Stimulated activated CD4-positive, alpha-beta T cell treated with anti-CD3 and anti-CD28 coated beads, Interleukin-2, amount 100 ng/mL, for 48 hours (primary cell): ENCODE measurements around the gene ACOX1.
A peak's percentile ranks its signal among the peaks of the same experiment; 100 is the strongest.
"Not testable (repeated sequence)": the region's sequence is repeated elsewhere in the genome, so short reads cannot be mapped to it uniquely, and the experiment has no call there.

Source experiments
- DNase-seq, 2 donors: peaks; one replicate each; pipeline ENCODE4 v3.0.0-alpha.2; 2020

The ACOX1 gene

DNA sequence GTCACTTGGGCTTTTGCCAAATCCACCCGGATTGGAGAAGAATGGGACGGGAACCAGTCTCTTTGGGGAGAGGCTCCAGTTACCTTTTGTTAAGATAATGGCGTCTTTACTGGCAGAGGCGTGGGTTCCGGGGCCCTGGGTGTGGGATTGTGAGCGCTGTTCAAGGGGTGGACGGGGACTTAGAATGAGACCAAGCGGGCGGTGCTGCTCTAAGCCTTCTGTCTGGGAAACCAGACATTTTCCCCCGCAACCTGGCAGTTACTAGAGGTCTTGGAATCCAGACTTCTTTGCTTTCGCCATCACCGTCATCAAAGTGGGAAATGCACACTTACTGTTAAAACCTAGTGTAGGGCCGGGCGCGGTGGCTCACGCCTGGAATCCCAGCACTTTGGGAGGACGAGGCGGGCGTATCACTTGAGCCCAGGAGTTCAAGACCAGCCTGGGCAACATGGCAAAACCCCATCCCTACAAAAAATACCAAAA, 780 bp upstream of the ACOX1 start:
- DNase-seq, result no peak

DNA sequence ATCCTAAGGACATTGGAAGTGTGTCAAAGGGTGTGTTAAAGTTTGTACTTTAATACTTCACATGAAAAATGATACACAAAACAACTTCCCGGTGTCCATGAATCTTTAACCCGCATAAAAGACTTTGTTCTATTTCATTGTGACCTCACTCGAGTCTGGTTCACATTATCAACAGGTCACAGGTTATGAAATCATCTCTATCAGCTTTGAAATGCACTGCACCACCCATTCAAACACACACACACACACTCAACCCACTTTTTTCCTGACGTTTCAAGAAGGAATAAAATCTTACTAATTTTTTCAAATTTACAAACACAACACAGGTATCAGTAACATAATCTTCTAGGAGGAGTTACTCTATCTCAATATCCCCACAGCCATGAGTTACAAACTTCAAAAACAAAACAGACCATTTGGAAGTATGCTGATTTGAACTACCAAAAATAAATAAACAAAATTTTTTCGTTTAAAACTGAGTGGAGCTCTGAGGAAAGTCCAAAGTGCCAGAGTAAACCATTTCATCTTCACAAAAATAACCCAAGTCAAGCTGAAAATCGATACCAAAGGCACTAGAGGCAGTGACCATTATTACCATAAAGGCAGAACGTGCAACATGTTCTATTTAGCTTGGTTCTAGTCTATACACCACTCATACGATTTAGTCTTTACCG, 2.7 kb downstream of the ACOX1 start:
- DNase-seq, result no peak

DNA sequence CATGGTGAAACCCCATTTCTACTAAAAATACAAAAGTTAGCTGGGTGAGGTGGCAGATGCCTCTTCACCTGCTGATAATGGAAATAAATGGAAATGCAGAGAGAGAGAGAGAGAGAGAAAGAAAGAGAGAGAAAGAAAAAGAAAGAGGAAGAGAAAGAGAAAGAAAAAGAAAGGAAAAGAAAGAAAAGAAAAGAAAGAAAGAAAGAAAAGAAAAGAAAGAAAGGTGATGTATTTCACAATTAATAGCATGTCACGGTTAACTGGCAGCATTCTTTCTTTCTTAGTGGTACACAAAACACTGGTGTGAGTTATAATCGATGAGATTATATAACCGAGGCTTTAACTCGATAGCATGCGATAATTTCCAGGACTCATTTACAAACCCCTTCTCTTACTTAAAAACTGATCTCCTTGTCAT, 3.2 kb downstream of the ACOX1 start:
- DNase-seq, result no peak

DNA sequence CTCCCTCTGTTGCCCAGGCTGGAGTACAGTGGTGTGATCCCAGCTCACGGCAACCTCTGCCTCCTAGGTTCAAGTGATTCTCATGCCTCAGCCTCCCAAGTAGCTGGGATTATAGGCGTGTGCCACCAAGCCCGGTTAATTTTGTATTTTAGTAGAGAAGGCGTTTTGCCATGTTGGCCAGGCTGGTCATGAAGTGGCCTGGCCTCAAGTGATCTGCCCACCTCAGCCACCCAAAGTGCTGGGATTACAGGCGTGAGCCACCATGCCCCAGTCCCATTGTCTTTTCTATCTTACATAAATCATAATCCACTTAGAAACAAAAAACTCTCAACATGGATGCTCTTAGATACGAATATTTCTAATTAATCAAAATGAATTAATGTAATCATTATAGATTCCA, 3.8 kb downstream of the ACOX1 start:
- not testable (repeated sequence) for DNase-seq

DNA sequence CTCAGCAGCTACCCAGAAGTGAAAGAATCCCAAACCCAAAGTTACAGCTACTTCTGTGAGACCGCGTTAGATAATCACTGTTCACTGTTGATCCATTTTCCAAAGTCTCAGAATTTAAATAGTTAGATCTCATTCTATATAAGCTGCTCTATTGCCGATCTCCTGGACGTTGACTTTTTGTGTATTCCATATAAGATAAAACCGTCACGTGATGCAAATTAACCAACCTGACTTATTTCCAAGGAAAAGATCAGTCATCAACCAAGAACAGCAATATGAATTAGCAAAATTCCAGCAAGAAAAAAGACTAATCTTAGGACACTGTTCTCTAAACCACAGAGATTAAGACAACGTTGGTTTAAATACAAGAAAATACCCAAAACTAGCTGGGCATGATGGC, 8.3 kb downstream of the ACOX1 start:
- no peak for DNase-seq

DNA sequence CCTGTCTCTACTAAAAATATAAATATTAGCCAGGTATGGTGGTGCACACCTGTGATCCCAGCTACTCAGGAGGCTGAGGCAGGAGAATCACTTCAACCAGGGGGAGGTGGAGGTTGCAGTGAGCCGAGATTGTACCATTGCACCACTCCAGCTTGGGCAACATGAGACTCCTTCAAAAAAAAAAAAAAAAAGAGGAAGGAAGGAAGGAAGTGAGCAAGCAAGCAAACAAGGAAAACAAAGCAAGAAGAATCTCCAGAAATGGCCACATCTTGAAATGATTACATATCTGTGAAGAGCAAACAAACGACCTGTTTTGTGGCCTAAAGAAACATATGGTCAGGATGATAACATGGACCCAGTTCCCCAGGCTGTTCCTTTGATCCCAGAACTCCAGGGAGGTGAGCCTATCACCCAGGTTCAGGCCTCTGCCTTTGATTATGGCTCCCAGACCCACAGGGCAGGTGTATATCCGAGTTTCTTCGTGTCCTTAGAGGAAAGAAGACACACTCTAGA, 8.9 kb downstream of the ACOX1 start:
- no peak for DNase-seq

DNA sequence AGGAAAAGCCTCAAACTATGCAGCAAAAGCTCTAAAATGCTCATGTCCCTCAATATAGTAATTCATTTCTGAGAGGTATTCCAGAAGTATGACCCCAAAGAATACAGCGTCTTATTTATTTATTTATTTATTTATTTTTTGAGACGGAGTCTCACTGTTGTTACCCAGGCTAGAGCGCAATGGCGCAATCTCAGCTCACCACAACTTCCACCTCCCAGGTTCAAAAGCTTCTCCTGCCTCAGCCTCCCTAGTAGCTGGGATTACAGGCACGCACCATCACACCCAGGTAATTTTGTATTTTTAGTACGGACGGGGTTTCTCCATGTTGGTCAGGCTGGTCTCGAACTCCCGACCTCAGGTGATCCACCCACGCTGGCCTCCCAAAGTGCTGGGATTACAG, 9.9 kb downstream of the ACOX1 start:
- not testable (repeated sequence) for DNase-seq

DNA sequence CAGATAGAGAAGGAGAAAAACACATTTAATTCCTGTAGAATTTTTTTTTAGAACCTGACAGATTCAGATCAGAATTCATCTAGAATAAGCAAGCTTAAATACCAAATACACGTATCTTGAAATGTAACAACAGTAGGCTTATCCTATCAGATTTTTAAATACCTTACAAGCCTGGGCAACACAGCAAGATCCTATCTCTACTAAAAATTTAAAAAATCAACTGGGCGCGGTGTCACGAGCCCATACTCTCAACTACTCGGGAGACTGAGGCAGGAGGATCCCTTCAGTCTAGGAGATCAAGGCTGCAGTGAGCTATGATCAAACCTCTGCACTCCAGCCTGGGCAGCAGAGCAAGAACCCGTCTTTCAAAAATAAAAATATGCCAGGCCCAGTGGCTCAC, 13.5 kb downstream of the ACOX1 start:
- DNase-seq, result no peak

DNA sequence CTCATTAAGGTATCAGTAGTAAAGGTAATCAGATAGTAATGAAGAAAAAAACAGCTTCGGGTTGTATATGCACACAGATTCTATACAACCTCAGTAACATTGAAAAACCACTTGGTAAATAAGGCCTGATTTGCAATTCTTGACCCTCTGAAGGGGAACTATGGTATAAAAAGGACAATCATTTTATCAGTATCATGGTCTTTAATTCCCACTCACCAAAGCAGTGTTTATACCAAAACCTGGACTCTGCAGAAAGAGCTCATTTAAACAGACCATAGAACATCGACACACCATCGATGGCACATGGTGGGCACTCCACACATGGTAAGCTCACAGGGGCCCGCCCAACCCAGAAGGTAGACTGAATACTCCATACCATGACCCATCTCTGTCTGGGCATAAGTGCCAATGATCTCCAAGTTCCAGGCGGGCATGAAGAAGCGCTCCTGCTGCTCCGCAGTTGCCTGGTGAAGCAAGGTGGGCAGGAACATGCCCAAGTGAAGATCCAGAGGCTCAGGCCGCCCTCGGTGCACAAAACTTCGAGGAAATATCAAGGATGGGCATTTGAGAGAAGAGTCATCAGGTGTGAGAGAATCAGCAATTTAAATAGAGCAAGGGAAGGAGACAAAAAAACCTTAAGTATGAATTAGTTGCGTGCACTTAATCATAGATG, 19.0 kb downstream of the ACOX1 start:
- DNase-seq, result no peak

DNA sequence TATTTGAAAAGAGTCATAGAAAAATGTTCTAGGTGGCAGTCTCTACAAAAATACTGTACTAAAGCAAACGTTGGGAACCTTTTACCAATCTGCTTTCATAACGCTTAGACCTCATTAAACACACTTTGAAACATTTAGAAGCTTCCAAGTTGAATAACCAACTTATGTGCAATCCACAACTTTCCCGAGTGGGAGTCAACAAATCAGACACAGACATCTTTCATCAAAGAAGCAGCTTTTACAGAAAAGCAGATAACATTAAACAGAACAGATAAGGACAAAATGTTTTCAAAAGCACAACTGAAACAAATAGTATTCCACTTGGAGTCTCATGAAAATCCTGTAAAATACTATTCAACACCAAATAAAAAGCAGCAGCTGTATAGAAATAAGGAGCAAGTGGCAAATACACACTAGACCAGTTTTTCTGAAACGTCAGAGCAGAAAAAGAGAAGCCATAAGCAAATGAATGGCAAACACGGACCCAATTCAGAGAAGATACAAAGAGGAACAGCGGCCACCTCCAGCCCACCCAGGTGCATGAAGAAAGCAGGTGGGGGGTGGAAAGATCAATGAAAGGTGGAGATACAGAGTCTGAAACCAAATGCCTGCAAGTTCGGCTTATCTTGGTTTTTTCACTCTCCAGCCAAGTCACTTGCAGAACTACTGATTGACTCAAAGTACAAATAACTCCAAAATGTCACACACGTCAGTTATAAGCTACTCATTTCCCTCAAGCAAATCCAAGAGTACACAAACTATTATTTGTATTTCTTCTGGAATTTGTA, 19.7 kb downstream of the ACOX1 start:
- DNase-seq, result no peak

DNA sequence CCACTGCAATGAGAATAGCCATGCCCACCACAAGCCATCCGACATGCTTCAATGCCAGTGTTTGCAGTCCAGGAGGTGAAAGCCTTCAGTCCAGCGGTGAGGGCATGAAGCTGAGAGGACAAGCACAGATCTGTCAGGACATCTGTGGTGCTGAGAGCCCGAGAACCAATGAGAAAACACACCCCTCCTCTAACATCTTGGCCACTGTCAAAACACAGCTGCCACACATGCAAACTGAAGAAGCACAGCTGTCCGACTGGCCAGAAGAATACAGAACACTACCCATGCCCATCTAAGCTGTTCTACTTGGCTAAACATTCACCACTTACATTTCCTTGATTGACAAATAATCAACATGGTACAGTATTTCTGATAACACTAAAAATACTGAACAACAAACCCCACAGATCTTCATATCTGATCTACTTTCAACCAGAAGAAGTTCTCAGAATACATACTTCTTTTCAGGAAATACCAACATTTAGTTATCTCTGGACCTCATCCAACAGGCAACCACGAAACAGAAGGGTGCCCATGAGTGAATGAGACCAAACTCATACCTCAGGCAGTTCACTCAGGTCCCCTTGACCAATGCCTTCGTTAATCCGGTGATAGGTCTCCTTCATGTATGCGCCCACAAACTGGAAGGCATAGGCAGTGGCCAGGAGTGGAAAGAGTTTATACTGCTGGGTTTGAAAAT, 28.0 kb downstream of the ACOX1 start:
- DNase-seq, result no peak

DNA sequence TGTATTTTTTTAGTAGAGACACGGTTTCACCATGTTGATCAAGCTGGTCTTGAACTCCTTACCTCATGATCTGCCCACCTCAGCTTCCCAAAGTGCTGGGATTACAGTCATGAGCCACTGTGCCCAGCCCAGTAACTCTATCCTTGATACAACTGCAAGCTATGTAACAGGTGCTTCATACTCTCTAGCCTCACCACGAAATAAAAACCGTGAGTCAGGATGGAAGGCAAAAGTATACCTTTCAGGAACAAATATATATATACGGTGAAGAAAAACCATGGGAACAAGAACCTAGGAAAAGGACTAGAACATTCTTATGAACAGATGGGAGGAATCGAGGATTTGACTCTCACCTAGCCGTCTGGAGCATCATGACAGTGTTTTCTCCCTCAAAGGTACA, 28.5 kb downstream of the ACOX1 start:
- DNase-seq, result no peak

DNA sequence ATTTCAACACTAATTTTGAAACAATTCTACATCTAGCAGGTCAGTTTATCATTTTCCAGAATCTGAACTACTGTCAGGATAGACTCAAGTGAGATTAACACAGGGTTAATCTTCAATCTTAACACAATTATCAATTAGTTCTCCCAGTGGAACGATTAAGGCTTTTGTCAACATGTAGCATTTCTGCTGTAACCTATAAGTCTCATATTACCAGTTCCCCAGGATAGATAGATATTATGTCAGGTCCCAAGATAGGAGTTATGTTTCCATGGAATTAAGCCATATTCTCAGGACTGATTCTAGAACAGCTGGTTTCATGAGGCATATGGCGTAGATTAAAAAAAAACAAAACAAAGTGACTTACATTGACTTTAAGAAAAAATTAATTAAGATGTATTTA, 33.8 kb downstream of the ACOX1 start:
- no peak for DNase-seq

DNA sequence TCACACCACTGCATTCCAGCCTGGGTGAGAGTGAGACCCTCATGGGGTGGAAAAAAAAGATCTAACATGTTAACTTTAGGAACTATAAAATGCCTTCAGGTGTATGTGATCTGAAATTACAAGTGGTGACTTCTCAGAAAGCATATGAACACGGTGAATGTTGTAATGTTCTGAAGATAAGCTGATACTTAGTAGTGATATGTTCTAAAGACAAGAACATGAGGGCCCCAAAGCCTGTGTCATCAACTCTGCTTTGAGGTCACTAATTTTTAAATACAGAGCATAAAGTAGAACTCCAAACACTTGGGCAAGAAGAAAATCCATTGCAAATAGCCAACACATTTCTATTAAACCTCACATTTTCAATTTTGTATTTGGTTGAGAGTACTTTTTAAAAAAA, 35.5 kb downstream of the ACOX1 start:
- no peak for DNase-seq

DNA sequence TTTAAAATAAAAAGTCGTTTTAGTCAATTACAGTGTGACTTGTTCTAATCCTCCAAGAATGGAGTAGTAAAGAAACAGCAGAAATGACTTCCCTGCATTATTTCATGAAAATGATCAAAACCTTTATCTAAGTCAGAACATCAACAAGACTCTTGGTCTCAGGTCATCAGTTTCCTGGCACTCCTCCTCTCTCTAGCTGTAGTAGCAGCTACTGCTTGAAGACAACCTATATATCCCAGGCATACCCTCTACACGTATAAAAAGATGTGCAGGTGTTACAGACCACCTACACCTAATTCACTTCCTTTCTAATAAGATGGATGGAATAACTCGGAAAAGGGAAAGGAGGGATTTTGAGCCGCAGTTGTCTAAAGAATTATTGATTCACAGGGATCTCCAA, 36.5 kb downstream of the ACOX1 start:
- DNase-seq, result no peak

DNA sequence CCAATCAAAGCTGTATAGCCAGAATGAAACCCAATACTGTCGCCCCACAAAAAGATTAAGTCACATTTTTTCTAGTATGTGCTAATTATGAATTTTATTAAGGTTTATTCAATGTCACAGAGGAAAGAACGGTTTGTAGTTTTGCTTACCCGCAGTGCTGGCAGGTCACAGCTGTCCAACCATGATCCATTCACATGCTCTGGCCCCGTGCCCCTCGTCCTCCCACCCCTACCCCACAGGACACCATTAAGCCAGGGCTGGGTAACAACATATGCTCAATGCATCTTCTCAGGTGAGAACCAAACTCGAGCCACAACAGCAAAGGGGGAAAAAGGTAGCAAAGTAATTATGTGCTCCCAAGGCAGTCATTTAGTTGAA, 37.5 kb downstream of the ACOX1 start:
- no peak for DNase-seq

DNA sequence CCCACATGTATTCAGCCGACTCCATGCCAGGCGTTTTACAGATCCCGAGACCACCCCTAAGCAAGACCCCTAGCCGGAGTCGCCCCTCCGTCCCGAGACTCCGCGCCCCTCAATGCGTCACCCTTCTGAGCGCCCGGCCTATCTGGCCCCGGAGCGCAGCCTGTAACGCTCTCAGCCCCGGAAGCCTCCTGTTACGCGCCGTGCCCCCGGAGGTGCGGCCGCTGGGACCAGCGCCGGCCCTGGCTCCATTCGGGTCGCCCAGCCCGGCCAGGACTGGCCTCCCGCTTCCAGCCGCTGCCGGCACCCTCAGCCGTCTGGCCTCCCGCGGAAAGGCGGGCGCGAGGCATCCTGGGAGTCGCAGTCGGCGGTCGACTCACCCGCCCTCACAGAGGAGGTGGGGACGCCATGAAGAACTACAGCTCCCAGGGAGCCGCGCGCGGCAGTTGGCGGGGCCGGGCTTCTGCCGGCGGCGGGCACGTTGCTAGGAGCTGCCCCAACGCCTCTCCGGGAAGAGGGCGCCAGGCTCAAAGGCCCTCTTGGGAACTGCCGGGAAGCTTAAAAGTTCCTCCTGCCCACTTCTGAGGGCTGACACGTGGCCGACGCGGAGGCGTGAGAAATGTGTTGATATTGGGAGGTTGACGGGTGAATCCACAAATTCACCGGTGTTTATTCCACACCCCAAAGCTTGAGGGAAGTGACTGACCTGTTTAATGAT, 38.1 kb downstream of the ACOX1 start, which contains the start of gene FBF1:
FBF1 (minus strand) TSS at position 316 of the 715 bp plus-strand sequence. CDS start 2,893 bp downstream, outside the sequence.
- DNase-seq, result peak; percentile 84 to 85

DNA sequence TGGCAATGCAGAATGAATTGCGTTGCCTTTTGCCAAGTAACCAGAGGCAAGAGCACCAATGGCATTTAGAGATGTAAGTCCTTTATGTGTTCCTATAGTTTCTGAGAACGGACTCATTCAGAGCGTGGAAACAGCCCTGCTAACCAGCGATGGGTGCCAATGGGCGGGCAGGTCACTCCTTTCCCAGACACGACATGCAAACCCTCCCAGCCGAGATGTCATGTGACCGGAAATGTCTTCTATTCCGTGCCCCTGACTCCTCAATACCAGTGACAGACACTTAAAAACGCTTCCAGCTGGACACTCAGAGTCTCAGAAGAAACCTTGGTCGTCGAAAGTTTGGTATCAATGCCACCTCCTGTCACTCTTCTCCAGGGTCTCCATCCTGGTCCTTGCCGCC, 41.3 kb downstream of the ACOX1 start:
- DNase-seq, result no peak

DNA sequence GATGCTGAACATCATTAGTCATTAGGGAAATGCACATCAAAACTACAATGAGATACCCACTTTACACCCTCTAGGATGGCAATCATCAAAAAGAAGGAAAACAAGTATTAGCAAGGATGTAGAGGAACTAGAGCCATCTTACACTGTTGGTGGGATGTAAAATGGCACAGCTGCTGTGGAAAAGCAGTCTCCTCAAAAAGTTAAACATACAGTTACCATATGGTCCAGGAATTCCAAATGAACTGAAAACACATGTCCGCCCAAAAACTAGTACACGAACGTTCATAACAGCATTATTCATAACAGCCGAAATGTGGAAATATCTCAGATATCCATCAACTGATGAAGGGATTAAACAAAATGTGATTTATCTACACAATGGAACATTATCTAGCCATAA, 45.2 kb downstream of the ACOX1 start:
- no peak for DNase-seq

DNA sequence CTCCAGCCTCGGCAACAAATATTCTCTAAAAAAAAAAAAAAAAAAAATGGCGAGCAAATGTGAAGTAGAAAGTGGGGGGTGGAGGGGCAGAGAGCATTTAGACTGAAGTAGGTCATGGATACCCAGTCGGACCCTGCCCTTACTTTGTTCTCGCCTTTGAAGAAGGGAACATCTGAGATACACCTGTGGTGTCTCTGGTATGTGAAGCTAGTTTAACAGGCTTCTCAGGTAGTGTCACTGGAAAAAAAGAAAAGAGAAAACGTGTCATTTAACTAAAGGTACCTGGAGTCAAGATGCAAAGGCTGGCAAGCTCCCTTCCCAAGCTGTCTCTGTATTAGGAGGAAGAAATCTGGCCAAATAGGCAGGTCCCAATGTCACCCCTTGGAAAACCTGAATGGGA, 46.1 kb downstream of the ACOX1 start:
- no peak for DNase-seq

DNA sequence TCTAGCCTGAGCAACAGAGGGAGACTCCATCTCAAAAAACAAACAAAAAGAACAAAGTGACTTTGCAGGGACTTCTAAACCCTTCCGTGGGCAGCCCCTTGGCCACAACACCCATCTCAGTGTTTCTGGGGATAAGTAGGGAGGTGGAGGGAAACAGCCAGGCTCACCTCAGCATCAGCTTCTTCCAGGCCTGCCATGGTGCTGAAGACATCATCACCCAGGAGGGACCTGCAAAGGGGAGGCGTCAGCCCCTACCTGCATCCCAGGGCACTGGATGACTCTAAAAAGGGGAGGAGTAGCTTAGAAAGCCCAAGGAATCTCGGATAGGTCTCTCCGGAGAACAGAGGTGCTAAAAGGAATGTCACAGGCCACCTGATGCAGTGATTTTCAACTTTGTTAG, 47.9 kb downstream of the ACOX1 start:
- DNase-seq, result no peak

DNA sequence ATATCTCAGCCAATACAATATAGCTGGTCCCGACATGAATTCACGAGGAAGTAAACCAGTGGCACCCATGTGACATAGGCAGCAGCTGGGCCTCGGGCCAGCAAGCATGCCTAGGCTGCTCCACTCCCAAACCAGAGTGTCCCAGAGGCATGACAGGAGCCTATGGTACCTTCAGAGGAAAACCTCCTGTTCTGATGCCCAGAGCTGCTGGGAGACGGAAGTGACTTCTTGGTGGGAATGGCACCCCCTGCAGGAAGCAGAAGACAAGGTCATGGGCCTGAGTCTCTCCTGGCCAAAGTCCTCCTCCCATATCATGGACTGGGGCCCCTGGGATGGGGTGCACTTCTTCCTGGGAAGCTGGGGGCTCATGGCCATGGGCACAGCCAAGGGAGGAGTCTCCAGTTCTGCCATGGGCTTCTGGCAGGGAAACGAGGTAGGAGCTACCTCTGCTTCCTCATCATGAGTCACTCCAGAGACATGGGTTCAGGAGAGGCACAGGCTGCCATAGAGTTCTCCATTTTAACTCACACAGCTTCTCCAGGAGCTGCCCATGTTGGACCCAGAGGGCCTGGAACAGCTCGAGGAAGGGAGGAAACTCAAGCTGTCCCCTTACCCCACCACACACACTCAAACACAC, 51.6 kb downstream of the ACOX1 start:
- no peak for DNase-seq
